ENCODE measurements around the gene MEIS3. TPM values are rescaled to one million over a fixed set of nuclear protein-coding genes. Genes with fewer than 3 reads are reported as not detected.

Gene MEIS3
- total and polyA plus RNA-seq, 10 of the 15 experiments (the other 5 are each of a cell fraction or from before 2014, with no cell fraction given), result 0.05 to 0.23 TPM; not detected in 8

DNA sequence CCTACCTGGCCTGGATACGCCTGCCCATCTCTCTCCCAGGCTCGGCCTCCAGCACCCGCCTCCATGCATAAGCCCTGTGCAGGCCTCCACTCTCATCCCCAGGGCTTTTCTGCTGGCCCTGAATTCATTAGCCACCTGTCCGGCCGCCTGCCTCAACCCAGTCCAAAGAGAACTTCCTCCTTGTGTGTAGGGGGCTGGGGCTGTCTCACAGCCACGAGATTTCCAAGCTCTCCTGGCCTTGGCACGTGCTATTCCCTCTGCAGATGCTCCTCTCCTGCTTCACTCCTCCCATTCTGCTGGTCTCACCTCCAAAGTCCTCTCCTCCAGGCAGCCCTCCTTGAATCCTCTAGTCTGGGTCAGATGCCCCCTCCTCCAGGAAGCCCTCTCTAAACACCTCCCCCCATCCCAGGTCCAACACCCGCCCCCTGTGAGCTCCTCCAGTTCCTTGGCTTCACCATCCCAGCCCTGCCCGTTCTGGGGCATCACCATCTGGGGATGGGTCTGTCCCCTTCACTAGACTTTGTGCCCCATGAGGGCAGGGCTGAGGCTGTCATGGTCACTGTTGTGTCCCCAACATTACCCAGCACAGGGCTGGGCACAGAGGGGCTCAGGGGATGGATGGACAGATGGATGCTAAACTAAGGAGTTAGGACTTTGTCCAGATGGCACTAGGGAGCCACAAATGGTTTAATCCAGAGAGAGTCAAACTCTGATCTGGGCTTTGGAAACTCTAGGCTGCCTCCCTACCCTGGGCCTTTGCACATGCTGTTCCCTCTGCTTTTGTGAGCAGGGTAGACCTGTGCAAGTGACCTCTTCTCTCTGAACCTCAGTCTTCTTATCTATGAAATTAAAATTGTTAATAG, 14.8 kb downstream of the MEIS3 start:
- DNase-seq (ENCODE audit: low read depth, low spot score), result no peak
- H3K4me1 ChIP-seq (ENCODE audit: control insufficient read depth, insufficient read depth, low read length), result no peaks in the 10 kb centered on the region
- no TSS peak for BruUV-seq (replicated peaks)
- no peaks in the 10 kb centered on the region for H3K9me3 ChIP-seq (replicated peaks; ENCODE audit: control insufficient read depth, insufficient read depth, low read length)
- no peaks in the 10 kb centered on the region for H3K36me3 ChIP-seq (ENCODE audit: control insufficient read depth in 2 of 2, insufficient read depth in 2 of 2, low read length in 1 of 2)
- no peaks in the 10 kb centered on the region; a peak in 1 of 4 replicates for H3K27me3 ChIP-seq (replicated peaks in 1 of 2; ENCODE audit: control insufficient read depth in 2 of 2, insufficient read depth in 2 of 2, low read length in 1 of 2)
- intact Hi-C loops (cut with micrococcal nuclease; ENCODE audit: unreplicated experiment), result no loop called here
- no peak overlapping the region for H3K4me3 ChIP-seq
- H3K27ac ChIP-seq (ENCODE audit: control insufficient read depth, insufficient read depth), result no peak overlapping the region
- ATAC-seq, result no peak
- no peak overlapping the region for H3K9ac ChIP-seq (ENCODE audit: control insufficient read depth, insufficient read depth, low read length)
- ChIA-PET CTCF (interaction anchor here (1.3 kb wide), 1 partner anchor 13 kb away, joined by 3 read pairs; no protein-coding TSS in a partner anchor), RAD21 (ENCODE audit: unreplicated experiment) (interaction anchor here (0.6 kb wide), 1 partner anchor 28 kb away, joined by 3 read pairs; no protein-coding TSS in a partner anchor), SMC1A (ENCODE audit: uncharacterized antibody, unreplicated experiment) (no interaction called here), POLR2A (no interaction called here)
- no peaks in the 10 kb centered on the region for H4K20me1 ChIP-seq (ENCODE audit: control insufficient read depth, insufficient read depth)
- H3K79me2 ChIP-seq (ENCODE audit: control insufficient read depth, insufficient read depth, low read length), result no peaks in the 10 kb centered on the region
- H3K4me2 ChIP-seq (ENCODE audit: control insufficient read depth, insufficient read depth), result no peak overlapping the region
- TF ChIP-seq JUNB (IDR thresholded peaks at IDR 0.05), result no peak
- no peak for TF ChIP-seq RAD21 (IDR thresholded peaks at IDR 0.05; ENCODE audit: insufficient read depth, low read depth, low read length)
- TF ChIP-seq MEF2B (IDR thresholded peaks at IDR 0.05; ENCODE audit: partially characterized antibody, poor library complexity, severe bottlenecking), result no peak
- TF ChIP-seq DPF2 (IDR thresholded peaks at IDR 0.05), result no peak
- TF ChIP-seq BMI1 (IDR thresholded peaks at IDR 0.05; ENCODE audit: borderline replicate concordance), result no peak
- TF ChIP-seq SIX5 (IDR thresholded peaks at IDR 0.05; ENCODE audit: low read depth, low read length, severe bottlenecking), result no peak
- TF ChIP-seq RFX5 (IDR thresholded peaks at IDR 0.05; ENCODE audit: low read depth, low read length), result no peak
- TF ChIP-seq SMARCA5 (IDR thresholded peaks at IDR 0.05), result no peak
- TF ChIP-seq ZNF24 (IDR thresholded peaks at IDR 0.05), result no peak
- no peak for TF ChIP-seq TCF12 (IDR thresholded peaks at IDR 0.05; ENCODE audit: low read depth, low read length)
- TF ChIP-seq GABPA (IDR thresholded peaks at IDR 0.05; ENCODE audit: low read depth), result no peak
- no peak for TF ChIP-seq IKZF1 (conservative IDR thresholded peaks at IDR 0.05)
- no peak for TF ChIP-seq NFXL1 (IDR thresholded peaks at IDR 0.05; ENCODE audit: borderline replicate concordance)
- no peak for TF ChIP-seq HCFC1 (IDR thresholded peaks at IDR 0.05; ENCODE audit: low read length)
- TF ChIP-seq HDAC2 (IDR thresholded peaks at IDR 0.05), result no peak
- TF ChIP-seq, protein P1, sequence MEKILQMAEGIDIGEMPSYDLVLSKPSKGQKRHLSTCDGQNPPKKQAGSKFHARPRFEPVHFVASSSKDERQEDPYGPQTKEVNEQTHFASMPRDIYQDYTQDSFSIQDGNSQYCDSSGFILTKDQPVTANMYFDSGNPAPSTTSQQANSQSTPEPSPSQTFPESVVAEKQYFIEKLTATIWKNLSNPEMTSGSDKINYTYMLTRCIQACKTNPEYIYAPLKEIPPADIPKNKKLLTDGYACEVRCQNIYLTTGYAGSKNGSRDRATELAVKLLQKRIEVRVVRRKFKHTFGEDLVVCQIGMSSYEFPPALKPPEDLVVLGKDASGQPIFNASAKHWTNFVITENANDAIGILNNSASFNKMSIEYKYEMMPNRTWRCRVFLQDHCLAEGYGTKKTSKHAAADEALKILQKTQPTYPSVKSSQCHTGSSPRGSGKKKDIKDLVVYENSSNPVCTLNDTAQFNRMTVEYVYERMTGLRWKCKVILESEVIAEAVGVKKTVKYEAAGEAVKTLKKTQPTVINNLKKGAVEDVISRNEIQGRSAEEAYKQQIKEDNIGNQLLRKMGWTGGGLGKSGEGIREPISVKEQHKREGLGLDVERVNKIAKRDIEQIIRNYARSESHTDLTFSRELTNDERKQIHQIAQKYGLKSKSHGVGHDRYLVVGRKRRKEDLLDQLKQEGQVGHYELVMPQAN (conservative IDR thresholded peaks at IDR 0.05), result no peak
- TF ChIP-seq ESRRA (IDR thresholded peaks at IDR 0.05; ENCODE audit: low read length), result no peak
- no peak for TF ChIP-seq RUNX3 (IDR thresholded peaks at IDR 0.05; ENCODE audit: low read length)
- no peak for FAIRE-seq
- no peak overlapping the region for H2AFZ ChIP-seq (ENCODE audit: control insufficient read depth, low read depth, low read length)
- in situ Hi-C loops (cut with MboI), result no loop called here
- 6% methylated on average over 9 of the region's 9 CpGs for whole genome bisulfite sequencing (ENCODE audit: insufficient coverage, insufficient replicate concordance, low lambda C conversion rate, missing lambda C conversion rate)
